ENCODE results near the gene CENPM.

The CENPM gene

GRCh38 chr22:41983513-41984405 is 36.8 kb upstream of the CENPM start:
- TF ChIP-seq, protein P1, sequence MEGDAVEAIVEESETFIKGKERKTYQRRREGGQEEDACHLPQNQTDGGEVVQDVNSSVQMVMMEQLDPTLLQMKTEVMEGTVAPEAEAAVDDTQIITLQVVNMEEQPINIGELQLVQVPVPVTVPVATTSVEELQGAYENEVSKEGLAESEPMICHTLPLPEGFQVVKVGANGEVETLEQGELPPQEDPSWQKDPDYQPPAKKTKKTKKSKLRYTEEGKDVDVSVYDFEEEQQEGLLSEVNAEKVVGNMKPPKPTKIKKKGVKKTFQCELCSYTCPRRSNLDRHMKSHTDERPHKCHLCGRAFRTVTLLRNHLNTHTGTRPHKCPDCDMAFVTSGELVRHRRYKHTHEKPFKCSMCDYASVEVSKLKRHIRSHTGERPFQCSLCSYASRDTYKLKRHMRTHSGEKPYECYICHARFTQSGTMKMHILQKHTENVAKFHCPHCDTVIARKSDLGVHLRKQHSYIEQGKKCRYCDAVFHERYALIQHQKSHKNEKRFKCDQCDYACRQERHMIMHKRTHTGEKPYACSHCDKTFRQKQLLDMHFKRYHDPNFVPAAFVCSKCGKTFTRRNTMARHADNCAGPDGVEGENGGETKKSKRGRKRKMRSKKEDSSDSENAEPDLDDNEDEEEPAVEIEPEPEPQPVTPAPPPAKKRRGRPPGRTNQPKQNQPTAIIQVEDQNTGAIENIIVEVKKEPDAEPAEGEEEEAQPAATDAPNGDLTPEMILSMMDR (conservative IDR thresholded peaks at IDR 0.05; ENCODE audit: low read depth), result no peak
- ChIA-PET CTCF (interaction anchor here (1.2 kb wide), 1 partner anchor 10 kb away, joined by 3 read pairs; no protein-coding TSS in a partner anchor), POLR2A (ENCODE audit: low non-redundant PET) (no interaction called here)
- DNase-seq (ENCODE audit: low spot score), result no peak
- no peak overlapping the region for H3K27ac ChIP-seq

DNA sequence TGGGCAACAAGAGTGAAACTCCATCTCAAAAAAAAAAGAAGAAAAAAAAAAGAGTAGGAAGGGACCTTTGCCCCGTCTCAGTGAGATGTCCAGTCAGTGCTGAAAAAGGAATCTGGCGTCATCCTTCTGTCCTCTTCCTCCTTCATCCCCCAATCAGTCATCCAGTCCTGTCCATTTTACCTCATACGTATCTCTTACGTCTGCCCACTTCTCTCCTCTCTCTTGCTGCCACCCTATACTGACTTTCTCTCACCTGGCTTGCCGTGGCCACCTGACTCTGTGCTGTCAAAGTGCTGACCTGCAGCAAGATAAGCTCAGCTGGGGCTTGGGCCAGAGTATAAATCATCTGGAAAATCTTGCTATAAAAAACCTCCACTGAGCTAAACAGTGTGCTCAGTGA is 35.9 kb upstream of the CENPM start:
- no peak for DNase-seq (ENCODE audit: low spot score)
- POLR2A ChIA-PET (ENCODE audit: low non-redundant PET), result no interaction called here
- H3K27ac ChIP-seq, result no peak overlapping the region
- TF ChIP-seq, protein P1 (conservative IDR thresholded peaks at IDR 0.05; ENCODE audit: low read depth), result no peak
- CTCF ChIA-PET, result interaction anchor here (1.2 kb wide), 1 partner anchor 11 kb away, joined by 3 read pairs; no protein-coding TSS in a partner anchor

DNA sequence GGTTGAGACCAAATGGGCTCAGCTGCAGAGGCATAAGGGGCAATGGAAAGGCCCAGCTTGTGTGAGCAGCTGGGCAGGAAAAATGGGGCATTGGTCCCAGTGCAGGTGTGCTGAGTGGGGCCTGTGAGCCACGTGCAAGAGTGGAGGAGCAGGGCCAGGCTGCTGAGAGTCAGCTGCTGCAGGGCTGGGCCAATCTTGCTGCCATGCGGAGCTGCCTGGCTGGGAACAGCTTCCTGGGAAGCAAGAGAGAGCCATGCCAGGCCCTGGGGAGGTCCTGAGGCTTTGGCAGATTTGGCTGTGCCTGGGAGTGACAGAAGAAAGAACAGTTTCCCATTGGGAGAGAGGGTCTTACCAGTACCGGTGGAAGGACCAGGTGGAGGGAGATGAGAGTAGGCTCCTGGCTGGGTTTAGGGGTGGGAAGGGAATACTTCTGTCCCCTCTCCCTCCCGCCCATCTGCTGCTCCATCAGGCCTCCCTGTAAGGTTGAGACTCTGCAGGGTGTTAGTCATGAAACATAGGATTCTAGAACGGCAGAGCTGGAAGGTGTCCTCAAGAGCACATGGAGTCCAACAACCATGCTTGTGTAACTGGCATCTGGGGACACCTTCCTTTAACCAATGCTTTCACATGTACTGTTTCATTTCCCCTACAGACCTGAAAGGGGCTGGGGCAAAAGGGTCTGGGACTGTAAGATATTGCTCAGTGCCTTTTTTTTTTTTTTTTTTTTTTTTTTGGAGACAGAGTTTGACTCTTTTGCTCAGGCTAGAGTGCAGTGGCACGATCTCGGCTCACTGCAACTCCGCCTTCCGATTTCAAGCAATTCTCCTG is 32.7 kb upstream of the CENPM start:
- CTCF ChIA-PET, result no interaction called here

DNA sequence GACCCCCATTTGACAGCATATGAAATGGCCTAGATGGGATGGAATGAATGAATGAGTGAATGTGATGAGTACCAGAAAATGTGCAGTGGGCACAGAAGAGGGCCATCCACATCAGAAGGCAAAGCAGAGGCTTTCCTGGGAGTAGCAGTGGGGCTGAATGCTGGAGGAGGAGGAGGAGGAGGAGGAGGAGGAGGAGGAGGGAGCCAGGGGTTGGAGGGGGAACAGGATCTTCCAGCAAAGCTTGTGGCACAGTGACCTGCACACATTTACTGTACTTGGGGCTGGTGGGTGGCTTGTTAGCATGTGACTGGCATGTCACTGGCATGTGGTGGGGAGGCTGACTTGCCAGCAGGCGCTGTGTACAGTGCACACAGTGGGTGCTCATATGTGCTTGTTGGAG is 31.8 kb upstream of the CENPM start:
- H3K27ac ChIP-seq, result no peak overlapping the region
- ChIA-PET POLR2A (ENCODE audit: low non-redundant PET) (no interaction called here), CTCF (no interaction called here)
- TF ChIP-seq, protein P1 (conservative IDR thresholded peaks at IDR 0.05; ENCODE audit: low read depth), result no peak
- DNase-seq (ENCODE audit: low spot score), result no peak

More for the DNA sequence above, 32.7 kb upstream of the CENPM start:
- no peak overlapping the region for H3K27ac ChIP-seq
- POLR2A ChIA-PET (ENCODE audit: low non-redundant PET), result no interaction called here
- DNase-seq (ENCODE audit: low spot score), result no peak
- TF ChIP-seq, protein P1 (conservative IDR thresholded peaks at IDR 0.05; ENCODE audit: low read depth), result no peak

- DNase-seq (ENCODE audit: low spot score), result no peak
- no peak overlapping the region for H3K27ac ChIP-seq
- ChIA-PET CTCF (interaction anchor here (0.6 kb wide), 1 partner anchor 29 kb away, joined by 3 read pairs; no protein-coding TSS in a partner anchor), POLR2A (ENCODE audit: low non-redundant PET) (no interaction called here)
- TF ChIP-seq, protein P1 (conservative IDR thresholded peaks at IDR 0.05; ENCODE audit: low read depth), result no peak
Observed at GRCh38 chr22:41976961-41977566, 30.1 kb upstream of the CENPM start.

Measured in RWPE1 (cell line).